Progenitor cell of endocrine pancreas (in vitro differentiated cells): Measurements from ENCODE around the gene FAM3C. TPM values are rescaled to one million over a fixed set of nuclear protein-coding genes. Genes with fewer than 3 reads are reported as not detected.
A peak's percentile ranks its signal among the peaks of the same experiment; 100 is the strongest.

Experiments used
- DNase-seq: peaks from one replicate; pipeline ENCODE4 v3.0.0; 2021; ENCODE audit warnings: low spot score; ENCODE audit not compliant: unreplicated experiment
- H3K27ac Mint-ChIP-seq: 2 replicates; pipeline ENCODE4 v1.8.0; 2021; ENCODE audit warnings: mild to moderate bottlenecking, moderate library complexity, mixed read lengths
- H3K27me3 Mint-ChIP-seq: 2 replicates; pipeline ENCODE4 v1.8.0; 2021; ENCODE audit warnings: mixed read lengths
- H3K36me3 Mint-ChIP-seq: 2 replicates; pipeline ENCODE4 v1.8.0; 2022; ENCODE audit warnings: mixed read lengths; ENCODE audit not compliant: insufficient read depth
- H3K4me1 Mint-ChIP-seq: 2 replicates; pipeline ENCODE4 v1.8.0; 2021; ENCODE audit warnings: low read depth, mixed read lengths
- H3K4me3 Mint-ChIP-seq: 2 replicates; pipeline ENCODE4 v1.8.0; 2021; ENCODE audit warnings: low read depth, mild to moderate bottlenecking, moderate library complexity, mixed read lengths
- H3K9me3 Mint-ChIP-seq: 2 replicates; pipeline ENCODE4 v1.8.0; 2021; ENCODE audit warnings: low read depth, mixed read lengths
- CTCF ChIP-seq: fragments of 200-600 bp; sonication (generic); IDR thresholded peaks from one replicate; pipeline ENCODE4 v1.5.0; 2021; ENCODE audit warnings: antibody characterized with exemption, mild to moderate bottlenecking; ENCODE audit not compliant: unreplicated experiment
- total RNA-seq: library from RNA; stranded (reverse); gene quantifications from 2 replicates; pipeline ENCODE4 v1.2.1, GENCODE V29; 2021

FAM3C gene
- total RNA-seq, 1 donor from 2014 or later, result 39.1 TPM

GRCh38 chr7:121385800-121386179, 10.3 kb downstream of the FAM3C start:
- TF ChIP-seq CTCF, result no peak
- no peaks in the 10 kb centered on the region for H3K36me3 Mint-ChIP-seq

GRCh38 chr7:121385056-121385799, 10.9 kb downstream of the FAM3C start:
- H3K36me3 Mint-ChIP-seq, result no peaks in the 10 kb centered on the region
- H3K27me3 Mint-ChIP-seq, result no peaks in the 10 kb centered on the region
- no peaks in the 10 kb centered on the region for H3K9me3 Mint-ChIP-seq
- TF ChIP-seq CTCF, result no peak
- H3K4me1 Mint-ChIP-seq, result peaks cover 43% of the 10 kb centered on the region
- no peak overlapping the region for H3K4me3 Mint-ChIP-seq
- H3K27ac Mint-ChIP-seq, result peak overlapping the region; percentile 29
- no peak for DNase-seq

More at GRCh38 chr7:121385800-121386179, 10.3 kb downstream of the FAM3C start:
- Mint-ChIP-seq H3K4me3 (no peak overlapping the region), H3K9me3 (no peaks in the 10 kb centered on the region), H3K4me1 (peaks cover 43% of the 10 kb centered on the region), H3K27me3 (no peaks in the 10 kb centered on the region), H3K27ac (peak overlapping the region; percentile 29)
- DNase-seq, result no peak

GRCh38 chr7:121384265-121384664, 11.8 kb downstream of the FAM3C start:
- no peak overlapping the region for H3K4me3 Mint-ChIP-seq
- no peaks in the 10 kb centered on the region for H3K9me3 Mint-ChIP-seq
- no peaks in the 10 kb centered on the region for H3K27me3 Mint-ChIP-seq
- no peaks in the 10 kb centered on the region for H3K36me3 Mint-ChIP-seq
- no peak for TF ChIP-seq CTCF
- no peak overlapping the region for H3K27ac Mint-ChIP-seq
- H3K4me1 Mint-ChIP-seq, result peaks cover 48% of the 10 kb centered on the region
- DNase-seq, result no peak

GRCh38 chr7:121383235-121383910, 12.7 kb downstream of the FAM3C start:
- no peaks in the 10 kb centered on the region for H3K9me3 Mint-ChIP-seq
- H3K4me3 Mint-ChIP-seq, result no peak overlapping the region
- no peaks in the 10 kb centered on the region for H3K36me3 Mint-ChIP-seq
- peaks cover 48% of the 10 kb centered on the region for H3K4me1 Mint-ChIP-seq
- no peak for DNase-seq
- no peaks in the 10 kb centered on the region for H3K27me3 Mint-ChIP-seq
- no peak overlapping the region for H3K27ac Mint-ChIP-seq
- no peak for TF ChIP-seq CTCF

- no peak overlapping the region for H3K4me3 Mint-ChIP-seq
- H3K27ac Mint-ChIP-seq, result no peak overlapping the region
- no peak for DNase-seq
- H3K36me3 Mint-ChIP-seq, result peaks cover 2% of the 10 kb centered on the region
- peaks cover 48% of the 10 kb centered on the region for H3K4me1 Mint-ChIP-seq
- no peaks in the 10 kb centered on the region for H3K9me3 Mint-ChIP-seq
- TF ChIP-seq CTCF, result no peak
- H3K27me3 Mint-ChIP-seq, result no peaks in the 10 kb centered on the region
Observed at GRCh38 chr7:121382473-121382872, 13.6 kb downstream of the FAM3C start.
